ENCODE data around the gene TMEM80.
"Not testable (repeated sequence)": the region's sequence is repeated elsewhere in the genome, so short reads cannot be mapped to it uniquely, and the experiment has no call there.

The TMEM80 gene

GRCh38 chr11:680476-680875, 15.1 kb upstream of the TMEM80 start:
- no peak for DNase-seq

- no peak for DNase-seq
Measured at GRCh38 chr11:680970-681369, 14.6 kb upstream of the TMEM80 start.

- DNase-seq: no peak
Measured at GRCh38 chr11:686451-687243, 9.0 kb upstream of the TMEM80 start.

- no peak for DNase-seq
Measured at GRCh38 chr11:687751-688150, 7.9 kb upstream of the TMEM80 start.

- no peak for DNase-seq
Measured at GRCh38 chr11:688681-689080, 6.9 kb upstream of the TMEM80 start.

GRCh38 chr11:689625-690024, 6.0 kb upstream of the TMEM80 start:
- DNase-seq: no peak

- DNase-seq: not testable (repeated sequence)
Measured at GRCh38 chr11:690244-690643, 5.4 kb upstream of the TMEM80 start.

- DNase-seq: no peak
Measured at GRCh38 chr11:690738-691633, 4.6 kb upstream of the TMEM80 start.

GRCh38 chr11:691710-692590, 3.7 kb upstream of the TMEM80 start:
- DNase-seq: no peak

- DNase-seq: no peak
Measured at GRCh38 chr11:692824-693414, 2.7 kb upstream of the TMEM80 start.

GRCh38 chr11:693415-693831, 2.2 kb upstream of the TMEM80 start:
- DNase-seq: no peak

- DNase-seq: no peak
Measured at GRCh38 chr11:693887-694562, 1.6 kb upstream of the TMEM80 start.

- DNase-seq: peak; percentile 81
Measured at GRCh38 chr11:694563-695287, 891 bp upstream of the TMEM80 start, which contains the start of gene DEAF1. Gene DEAF1 (minus strand): TSS chr11:695222. CDS start chr11:695047, 175 bp downstream.

GRCh38 chr11:695288-695537, 403 bp upstream of the TMEM80 start:
- no peak for DNase-seq

GRCh38 chr11:696955-697491, 1.4 kb downstream of the TMEM80 start:
- DNase-seq: no peak

GRCh38 chr11:697811-698311, 2.2 kb downstream of the TMEM80 start:
- DNase-seq: no peak

- no peak for DNase-seq
Measured at GRCh38 chr11:698493-699115, 3.0 kb downstream of the TMEM80 start.

- no peak for DNase-seq
Measured at GRCh38 chr11:699116-699508, 3.5 kb downstream of the TMEM80 start.

GRCh38 chr11:699753-700152, 4.1 kb downstream of the TMEM80 start:
- no peak for DNase-seq

- DNase-seq: no peak
Measured at GRCh38 chr11:701741-702461, 6.3 kb downstream of the TMEM80 start.
